Uterus (tissue), 4 donors: ENCODE results near the gene C13orf46. TPM values are rescaled to one million over a fixed set of nuclear protein-coding genes. Genes with fewer than 3 reads are reported as not detected.

ENCODE experiments used
- DNase-seq, 2 donors: peaks; one replicate each; pipeline ENCODE4 v3.0.0-alpha.2; 2019 to 2020
- H3K27ac ChIP-seq, 2 donors: fragments of 200-600 bp; sonication (generic); 1 replicate in 1 of 2; 2 replicates in 1 of 2; pipeline ENCODE4 v1.5.1; 2016 to 2018
- H3K27me3 ChIP-seq, 2 donors: fragments of 200-600 bp; sonication (generic); one replicate each; pipeline ENCODE4 v1.5.1; 2018 to 2019; ENCODE audit warnings: control low read depth in 1 of 2
- H3K36me3 ChIP-seq, 2 donors: fragments of 200-600 bp; sonication (generic); one replicate each; pipeline ENCODE4 v1.5.1; 2019; ENCODE audit warnings: control low read depth in 1 of 2
- H3K4me1 ChIP-seq, 2 donors: fragments of 200-600 bp; sonication (generic); one replicate each; pipeline ENCODE4 v1.5.1; 2018 to 2019; ENCODE audit warnings: control low read depth in 1 of 2
- H3K4me3 ChIP-seq, 2 donors: fragments of 200-600 bp; sonication (generic); 1 replicate in 1 of 2; 2 replicates in 1 of 2; pipeline ENCODE4 v1.5.1; 2018 to 2019; ENCODE audit warnings: mild to moderate bottlenecking in 1 of 2
- H3K9me3 ChIP-seq, 2 donors: fragments of 200-600 bp; sonication (generic); one replicate each; pipeline ENCODE4 v1.5.1; 2019; ENCODE audit warnings: control low read depth in 1 of 2
- CTCF ChIP-seq, 4 experiments: fragments of 200-600 bp in 2 of 4; fragments of 450-650 bp in 2 of 4; sonication (generic) in 2 of 4; IDR thresholded peaks; one replicate each; pipeline ENCODE4 v1.5.1; 2016 to 2019; ENCODE audit warnings: antibody characterized with exemption in 4 of 4, mild to moderate bottlenecking in 2 of 4, moderate library complexity in 1 of 4
- POLR2A ChIP-seq, 2 donors: fragments of 450-650 bp; IDR thresholded peaks; one replicate each; pipeline ENCODE4 v1.6.1; 2016; ENCODE audit warnings: antibody characterized with exemption in 2 of 2, mild to moderate bottlenecking in 1 of 2, moderate library complexity in 1 of 2
- intact Hi-C: fragments of 100-400 bp; cut with DNase I; formaldehyde crosslinking; loops from one replicate; pipeline ENCODE4 v1.15.1; 2023; ENCODE audit warnings: low total_unique reads
- total RNA-seq, 4 donors: library from RNA; depleted of rRNA in 3 of 4; stranded (reverse); fragments of >200 nt in 3 of 4; gene quantifications; one replicate each; pipeline versions ENCODE4 v1.1.0 to v1.2.4, GENCODE V29; 2014 to 2023
- donor health status: DM: yes; HTN: yes; CAD: no.

The C13orf46 gene
- total RNA-seq, 4 donors from 2014 or later = 0.07 to 1.7 TPM; not detected in 2

- H3K4me1 ChIP-seq = no peaks in the 10 kb centered on the region
- no peak overlapping the region for H3K4me3 ChIP-seq
- H3K36me3 ChIP-seq = no peaks in the 10 kb centered on the region
- no peaks in the 10 kb centered on the region for H3K9me3 ChIP-seq
- no peak overlapping the region for H3K27ac ChIP-seq
- TF ChIP-seq POLR2A (IDR thresholded peaks at IDR 0.05) (no peak), CTCF (IDR thresholded peaks at IDR 0.05) (no peak)
- intact Hi-C loops = no loop called here
- no peaks in the 10 kb centered on the region for H3K27me3 ChIP-seq
- peak in 1 of 2 donors; percentile 9 for DNase-seq
Measured at GRCh38 chr13:113982296-113982661, 8.4 kb upstream of the C13orf46 start.

DNA sequence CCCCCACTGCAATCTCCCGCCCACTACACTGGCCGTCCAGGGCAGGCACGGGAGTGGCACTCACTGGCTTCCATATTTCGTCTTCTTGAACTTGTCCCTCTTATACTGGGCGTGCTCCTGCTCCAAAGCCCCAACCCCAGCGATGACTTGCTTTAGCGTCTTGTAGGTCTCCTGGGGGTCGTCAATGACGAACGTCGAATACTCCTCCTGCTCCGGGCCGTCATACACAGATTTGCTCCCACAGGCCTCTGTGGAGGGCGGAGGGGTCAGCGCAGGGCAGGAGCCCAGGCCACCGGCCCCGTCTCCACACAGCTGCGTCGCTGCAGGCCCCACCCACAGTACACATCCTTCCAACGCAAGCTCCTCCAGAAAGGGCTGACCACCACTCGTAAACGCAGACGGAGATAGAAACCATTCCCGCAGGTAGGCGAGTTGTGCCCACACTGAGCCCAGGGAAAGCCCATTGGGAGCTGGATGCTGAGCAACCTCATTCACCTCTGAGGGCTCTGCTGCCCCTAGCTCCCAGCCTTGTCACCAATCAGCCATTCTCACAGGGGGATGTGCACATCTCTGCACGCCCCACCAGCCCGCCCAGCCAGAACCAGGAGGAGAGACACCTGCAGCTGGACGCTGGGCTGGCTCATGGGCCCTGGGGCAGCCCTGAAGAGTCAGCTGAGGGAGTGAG is 7.9 kb upstream of the C13orf46 start:
- TF ChIP-seq POLR2A (IDR thresholded peaks at IDR 0.05) (no peak), CTCF (IDR thresholded peaks at IDR 0.05) (no peak)

DNA sequence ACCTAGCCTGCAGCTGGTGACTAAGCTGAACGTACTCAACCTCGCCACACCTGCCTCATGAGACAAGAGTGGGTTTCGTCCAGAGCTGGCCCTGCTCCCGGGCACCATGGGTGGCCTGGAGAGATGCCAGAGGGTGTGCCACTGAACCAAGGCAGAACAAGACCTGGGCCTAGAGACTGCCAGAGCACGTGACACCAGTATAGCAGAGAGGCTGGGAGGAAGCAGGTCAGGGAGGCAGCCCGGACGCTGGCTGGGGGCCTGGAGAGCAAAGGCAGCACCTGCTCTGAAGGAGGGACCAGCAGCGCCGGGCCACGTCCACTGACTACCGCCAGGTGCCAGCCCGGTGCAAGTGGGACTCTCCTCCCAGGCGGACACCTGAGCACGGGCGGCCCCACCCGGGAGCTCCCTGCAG is 7.3 kb upstream of the C13orf46 start:
- intact Hi-C loops = no loop called here
- Histone ChIP-seq H3K4me3 (no peak overlapping the region), H3K36me3 (no peaks in the 10 kb centered on the region), H3K9me3 (no peaks in the 10 kb centered on the region), H3K27me3 (no peaks in the 10 kb centered on the region), H3K27ac (no peak overlapping the region), H3K4me1 (no peaks in the 10 kb centered on the region)
- DNase-seq = peak in 1 of 2 donors; percentile 15
- TF ChIP-seq POLR2A (IDR thresholded peaks at IDR 0.05) (no peak), CTCF (IDR thresholded peaks at IDR 0.05) (no peak)

More for the DNA sequence above, 7.9 kb upstream of the C13orf46 start:
- H3K4me1 ChIP-seq = no peaks in the 10 kb centered on the region
- H3K36me3 ChIP-seq = no peaks in the 10 kb centered on the region
- H3K27ac ChIP-seq = no peak overlapping the region
- no peak overlapping the region for H3K4me3 ChIP-seq
- intact Hi-C loops = no loop called here
- no peaks in the 10 kb centered on the region for H3K27me3 ChIP-seq
- no peaks in the 10 kb centered on the region for H3K9me3 ChIP-seq
- peak; percentile 8 to 9 for DNase-seq

DNA sequence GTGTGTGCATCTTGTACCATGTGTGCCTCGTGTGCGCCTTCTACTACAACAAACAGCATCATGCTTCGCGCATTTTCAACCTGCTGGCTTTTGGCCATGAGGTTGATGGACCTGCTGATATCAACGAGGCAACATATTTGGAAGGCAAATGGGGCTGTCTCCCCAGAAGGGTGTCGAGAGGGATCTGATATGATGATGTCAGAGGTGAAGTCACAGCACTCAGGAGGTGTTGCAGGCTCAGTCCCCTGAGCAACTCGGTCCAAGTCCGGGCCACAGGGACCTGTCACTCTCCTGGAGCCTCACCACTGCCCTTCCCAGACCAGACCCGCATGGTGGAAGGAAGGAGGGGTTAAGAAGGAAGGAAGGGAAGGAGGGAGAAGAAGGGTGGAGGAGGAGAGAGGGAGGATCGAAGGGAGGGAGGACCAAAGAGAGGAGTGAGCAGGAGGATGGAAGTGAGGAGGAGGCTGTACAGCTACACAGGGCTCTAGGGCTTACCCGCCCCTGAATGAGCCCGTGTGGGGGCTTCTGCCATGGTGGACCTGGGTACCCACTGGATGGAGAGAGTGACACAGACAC is 6.7 kb upstream of the C13orf46 start:
- TF ChIP-seq POLR2A (IDR thresholded peaks at IDR 0.05) (no peak), CTCF (IDR thresholded peaks at IDR 0.05) (no peak)
- DNase-seq = no peak
- Histone ChIP-seq H3K27ac (no peak overlapping the region), H3K9me3 (no peaks in the 10 kb centered on the region), H3K36me3 (no peaks in the 10 kb centered on the region), H3K4me3 (no peak overlapping the region), H3K27me3 (no peaks in the 10 kb centered on the region), H3K4me1 (no peaks in the 10 kb centered on the region)
- intact Hi-C loops = no loop called here

- Histone ChIP-seq H3K4me3 (no peak overlapping the region), H3K27ac (no peak overlapping the region)
Measured at GRCh38 chr13:113979791-113980471, 6.1 kb upstream of the C13orf46 start.

More at GRCh38 chr13:113979791-113980471, 6.1 kb upstream of the C13orf46 start:
- no peaks in the 10 kb centered on the region for H3K36me3 ChIP-seq
- no peaks in the 10 kb centered on the region for H3K27me3 ChIP-seq
- no peaks in the 10 kb centered on the region for H3K4me1 ChIP-seq
- DNase-seq = peak in 1 of 2 donors; percentile 12
- intact Hi-C loops = no loop called here
- no peaks in the 10 kb centered on the region for H3K9me3 ChIP-seq
- no peak for TF ChIP-seq POLR2A (IDR thresholded peaks at IDR 0.05)
- no peak for TF ChIP-seq CTCF (IDR thresholded peaks at IDR 0.05)
